ENCODE data around the gene LILRB1.
"Not testable (repeated sequence)": the region's sequence is repeated elsewhere in the genome, so short reads cannot be mapped to it uniquely, and the experiment has no call there.

Gene LILRB1

GRCh38 chr19:54624934-54625730 lies 5.2 kb upstream of the LILRB1 start:
- DNase-seq: not testable (repeated sequence)

GRCh38 chr19:54626757-54627156 lies 3.5 kb upstream of the LILRB1 start:
- no peak for DNase-seq

- not testable (repeated sequence) for DNase-seq
These were observed 2.4 kb upstream of the LILRB1 start for GRCh38 chr19:54627912-54628311.

- no peak for DNase-seq
These were observed 498 bp downstream of the LILRB1 start for GRCh38 chr19:54630782-54631181.

DNA sequence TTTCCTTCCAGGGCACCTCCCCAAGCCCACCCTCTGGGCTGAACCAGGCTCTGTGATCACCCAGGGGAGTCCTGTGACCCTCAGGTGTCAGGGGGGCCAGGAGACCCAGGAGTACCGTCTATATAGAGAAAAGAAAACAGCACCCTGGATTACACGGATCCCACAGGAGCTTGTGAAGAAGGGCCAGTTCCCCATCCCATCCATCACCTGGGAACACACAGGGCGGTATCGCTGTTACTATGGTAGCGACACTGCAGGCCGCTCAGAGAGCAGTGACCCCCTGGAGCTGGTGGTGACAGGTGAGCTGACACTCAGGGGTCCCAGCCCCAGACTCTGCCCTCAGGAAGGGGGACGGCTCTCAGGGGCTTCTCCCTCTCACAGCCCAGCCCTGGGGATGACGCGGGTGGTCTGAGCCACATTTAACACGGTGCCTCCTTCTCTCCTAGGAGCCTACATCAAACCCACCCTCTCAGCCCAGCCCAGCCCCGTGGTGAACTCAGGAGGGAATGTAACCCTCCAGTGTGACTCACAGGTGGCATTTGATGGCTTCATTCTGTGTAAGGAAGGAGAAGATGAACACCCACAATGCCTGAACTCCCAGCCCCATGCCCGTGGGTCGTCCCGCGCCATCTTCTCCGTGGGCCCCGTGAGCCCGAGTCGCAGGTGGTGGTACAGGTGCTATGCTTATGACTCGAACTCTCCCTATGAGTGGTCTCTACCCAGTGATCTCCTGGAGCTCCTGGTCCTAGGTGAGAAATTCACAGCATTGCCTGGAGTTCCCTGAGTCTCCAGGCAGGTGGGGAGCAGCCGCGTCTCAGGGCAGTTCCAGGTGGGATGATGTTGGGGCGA lies 1.4 kb downstream of the LILRB1 start:
- not testable (repeated sequence) for DNase-seq

GRCh38 chr19:54632517-54632916 lies 2.2 kb downstream of the LILRB1 start:
- not testable (repeated sequence) for DNase-seq

DNA sequence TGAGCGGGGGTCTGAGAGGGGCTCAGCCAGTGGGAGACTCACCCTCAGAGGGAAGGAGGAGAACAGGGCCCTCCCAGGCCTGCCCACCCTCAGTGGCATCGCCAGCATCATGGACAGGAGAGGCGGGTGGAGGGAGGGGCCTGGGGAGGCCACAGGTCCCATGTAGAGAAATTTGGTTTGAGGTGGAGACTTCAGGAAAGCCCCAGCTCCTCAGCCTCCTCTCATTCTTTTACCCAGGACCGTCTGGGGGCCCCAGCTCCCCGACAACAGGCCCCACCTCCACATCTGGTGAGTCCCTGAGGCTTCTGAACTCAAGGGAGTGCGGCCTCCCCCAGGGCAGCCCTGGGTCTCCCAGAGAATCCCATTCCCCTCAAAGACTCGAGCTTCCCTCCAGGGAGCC lies 3.1 kb downstream of the LILRB1 start:
- no peak for DNase-seq

- DNase-seq: peak; percentile 18
These were observed 5.8 kb downstream of the LILRB1 start for GRCh38 chr19:54636081-54636480.

DNA sequence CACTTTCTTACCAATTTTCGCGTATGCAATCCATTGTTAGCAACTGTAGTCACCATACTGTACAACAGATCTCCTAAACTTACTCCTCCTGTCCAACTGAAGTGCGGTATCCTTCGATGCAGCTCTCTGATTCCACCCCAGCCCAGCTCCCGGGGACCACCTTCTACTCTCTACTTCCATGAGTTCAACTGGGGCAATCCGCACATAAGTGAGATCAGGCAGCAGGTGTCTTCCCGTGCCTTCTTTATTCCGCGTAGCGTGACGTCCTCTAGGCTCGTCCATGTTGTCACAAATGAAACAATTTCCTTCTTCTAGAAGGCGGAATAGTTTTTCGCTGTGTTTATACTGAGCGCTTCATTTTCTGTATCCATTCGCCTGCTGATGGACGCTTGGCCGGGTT lies 8.4 kb downstream of the LILRB1 start:
- DNase-seq: no peak

DNA sequence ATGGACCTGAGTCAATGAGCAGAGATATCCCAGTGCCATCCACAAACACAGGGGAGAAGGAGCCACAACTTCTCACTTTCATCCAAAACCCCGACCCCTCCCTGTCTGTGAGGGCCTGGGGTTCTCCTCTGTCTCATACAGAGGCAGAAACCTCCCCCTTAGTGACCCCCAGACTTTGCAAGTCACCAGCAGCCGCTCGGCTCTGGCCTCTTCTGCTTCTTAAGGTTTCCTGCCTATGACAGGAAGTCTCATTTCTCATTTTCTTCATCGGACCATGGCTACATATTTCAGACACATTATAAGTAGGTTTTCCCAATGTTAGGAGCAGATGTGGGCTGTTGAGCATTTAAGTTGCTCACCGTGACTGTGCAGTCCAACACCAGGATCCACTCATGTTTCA lies 12.7 kb downstream of the LILRB1 start:
- DNase-seq: not testable (repeated sequence)

DNA sequence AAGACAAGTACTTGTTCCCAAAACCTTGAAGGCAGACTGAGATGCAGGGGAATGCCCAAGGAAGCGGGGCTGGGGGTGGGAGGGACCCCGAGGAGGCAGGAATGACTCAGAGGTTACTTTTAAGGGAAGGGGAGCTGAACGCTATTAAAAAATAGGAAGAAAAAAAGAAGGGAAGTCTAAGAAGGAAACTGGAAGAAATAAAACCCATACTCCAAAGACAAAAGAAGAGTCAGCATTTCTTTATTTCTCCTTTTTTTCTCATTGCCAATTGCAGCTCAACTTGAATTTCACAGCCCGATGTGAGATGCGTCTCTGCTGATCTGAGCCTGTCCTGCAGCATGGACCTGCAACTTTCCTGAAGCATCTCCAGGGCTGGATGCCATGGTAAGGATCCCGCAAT lies 13.3 kb downstream of the LILRB1 start:
- DNase-seq: not testable (repeated sequence)

DNA sequence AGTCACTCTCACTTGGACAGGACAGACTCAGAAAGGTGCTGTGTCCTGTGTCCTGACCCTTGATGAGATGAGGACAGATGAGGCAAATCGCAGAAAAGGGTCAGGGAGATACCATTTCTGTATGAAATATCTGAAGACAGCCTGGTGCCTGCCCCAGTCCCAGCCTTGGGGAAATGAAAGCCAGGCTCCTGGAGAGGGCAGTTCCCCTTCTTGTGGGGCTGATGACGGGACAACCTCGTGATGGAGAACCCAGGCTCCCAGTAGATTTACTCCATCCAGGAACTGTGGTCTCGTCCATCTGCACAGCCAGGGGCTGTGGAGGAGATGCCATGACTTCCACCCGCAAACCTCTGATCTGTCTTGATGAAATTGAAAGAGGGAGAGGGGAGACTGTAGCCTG lies 13.8 kb downstream of the LILRB1 start:
- no peak for DNase-seq

DNA sequence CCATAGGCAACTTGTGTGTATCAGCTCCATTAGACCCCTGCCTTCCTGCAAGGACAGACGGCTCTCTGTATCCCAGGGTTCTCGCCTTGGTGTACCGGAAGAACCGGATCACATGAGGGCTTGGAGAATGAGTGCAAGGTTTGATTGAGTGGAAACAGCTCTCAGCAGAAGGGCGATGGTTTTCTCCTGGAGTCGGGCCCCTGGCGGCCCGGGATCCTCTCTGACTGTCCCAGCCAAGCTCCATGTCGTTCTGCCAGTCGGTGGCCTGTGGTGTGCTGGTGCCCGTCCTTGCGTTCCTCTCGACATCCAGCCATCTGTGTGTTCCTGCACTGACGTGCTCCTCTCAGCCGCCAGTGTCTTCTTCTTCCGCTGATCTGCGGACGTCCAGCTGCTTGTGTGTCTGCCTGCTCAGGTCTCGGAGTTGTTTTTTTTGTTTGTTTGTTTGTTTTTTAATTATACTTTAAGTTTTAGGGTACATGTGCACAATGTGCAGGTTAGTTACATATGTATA lies 16.1 kb downstream of the LILRB1 start:
- no peak for DNase-seq

- no peak for DNase-seq
These were observed 17.8 kb downstream of the LILRB1 start for GRCh38 chr19:54648129-54648528.

DNA sequence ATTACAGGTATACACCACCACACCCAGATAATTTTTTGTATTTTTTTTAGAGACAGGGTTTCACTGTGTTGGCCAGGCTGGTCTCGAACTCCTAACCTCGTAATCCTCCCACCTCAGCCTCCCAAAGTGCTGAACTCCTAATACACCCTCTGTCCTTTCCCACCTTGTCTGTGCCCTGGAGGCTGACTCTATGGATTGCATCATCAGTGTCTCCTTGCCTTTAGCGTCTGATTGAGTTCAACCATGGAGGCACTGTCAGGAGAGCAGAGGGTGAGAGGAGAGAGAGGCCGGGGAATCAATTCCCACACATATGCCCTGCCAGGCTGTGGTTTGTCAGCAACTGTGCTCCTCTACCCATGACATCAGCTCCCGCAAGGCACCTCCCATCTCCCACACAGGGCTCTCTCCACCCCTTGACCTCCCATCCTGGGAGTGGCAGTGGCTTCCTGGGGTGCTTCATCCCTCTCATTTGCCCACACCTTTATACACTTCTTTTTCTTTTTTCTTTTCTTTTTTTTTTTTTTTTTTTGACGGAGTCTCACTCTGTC lies 19.9 kb downstream of the LILRB1 start:
- no peak for DNase-seq

DNA sequence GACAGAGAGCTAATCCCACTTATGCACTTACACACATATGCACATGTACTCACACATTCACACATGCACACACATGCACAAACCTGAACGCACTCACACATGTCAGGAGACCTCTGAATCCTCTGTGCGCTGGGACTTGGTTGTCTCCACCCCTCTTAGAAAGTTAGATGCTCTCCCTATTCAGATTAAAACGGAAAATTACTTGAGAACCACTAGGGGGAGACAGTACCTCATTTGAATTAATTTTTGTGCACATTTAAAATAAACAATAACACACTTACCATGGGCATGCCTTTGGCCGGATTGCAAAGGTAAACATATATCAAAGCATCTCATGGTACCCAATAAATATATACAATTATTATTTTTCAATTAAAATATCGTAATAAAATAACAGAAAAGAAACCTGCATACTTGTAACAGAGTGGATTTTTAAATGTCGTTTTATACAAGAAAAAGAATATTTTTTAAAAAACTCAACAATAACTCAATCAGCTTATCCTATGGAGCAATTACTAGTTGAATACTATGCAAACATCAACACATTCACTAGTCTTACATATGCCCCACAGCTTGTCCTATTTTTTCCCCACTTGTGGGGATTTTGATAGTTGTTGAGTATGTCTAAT lies 23.0 kb downstream of the LILRB1 start:
- DNase-seq: no peak

GRCh38 chr19:54654447-54655321 lies 24.4 kb downstream of the LILRB1 start:
- no peak for DNase-seq

- DNase-seq: no peak
These were observed 29.0 kb downstream of the LILRB1 start for GRCh38 chr19:54659300-54659699.

DNA sequence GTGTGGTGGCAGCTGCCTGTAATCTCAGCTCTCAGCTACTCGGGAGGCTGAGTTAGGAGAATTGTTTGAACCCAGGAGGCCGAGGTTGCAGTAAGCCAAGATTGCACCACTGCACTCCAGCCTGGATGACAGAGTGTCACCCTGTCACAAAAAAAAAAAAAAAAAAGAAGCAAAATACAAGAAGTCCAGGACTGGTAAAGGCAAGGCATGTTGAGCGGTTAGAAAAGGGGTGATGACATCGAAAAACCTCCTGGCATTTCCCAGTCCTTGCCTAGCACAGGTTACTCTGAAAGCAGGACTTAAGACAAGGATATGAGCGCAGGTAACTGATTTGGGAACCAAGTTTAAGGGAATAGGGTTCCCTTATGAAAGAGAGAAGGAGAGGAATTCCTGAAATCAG lies 30.0 kb downstream of the LILRB1 start:
- DNase-seq: no peak

DNA sequence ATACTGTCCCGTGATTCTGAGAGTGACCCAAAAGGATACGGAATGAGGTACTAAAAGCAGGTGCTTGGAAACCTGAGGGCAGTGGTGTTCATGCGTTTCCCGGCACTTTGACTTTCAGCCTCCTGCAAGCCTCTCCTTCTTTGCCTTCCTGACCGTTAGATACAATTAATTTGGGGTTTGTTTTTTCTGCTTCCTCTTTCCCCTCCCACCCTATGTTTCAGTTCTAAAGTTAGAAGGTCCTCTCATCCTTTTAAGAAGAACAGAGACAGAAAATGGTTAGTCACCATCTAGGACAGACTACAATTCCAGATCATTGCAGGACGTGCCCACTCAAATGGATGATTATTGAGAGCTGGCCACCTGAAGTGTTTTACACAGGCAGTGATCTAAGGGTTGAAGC lies 30.7 kb downstream of the LILRB1 start:
- DNase-seq: no peak

- no peak for DNase-seq
These were observed 31.7 kb downstream of the LILRB1 start for GRCh38 chr19:54661846-54662481.

Measured in right kidney (tissue), 1 donor.